Measurements from ENCODE around the gene SSTR1. TPM values are rescaled to one million over a fixed set of nuclear protein-coding genes. Genes with fewer than 3 reads are reported as not detected.

SSTR1 gene
- total RNA-seq, 6 donors from 2014 or later: under 0.01 to 14.4 (median 3.1) TPM

- H3K36me3 ChIP-seq: no peaks in the 10 kb centered on the region
- no peak for ATAC-seq (ENCODE audit: low FRiP score in 2 of 2)
- no peaks in the 10 kb centered on the region for H3K9me3 ChIP-seq
- no peak overlapping the region for H3K4me3 ChIP-seq
- no peaks in the 10 kb centered on the region for H3K27me3 ChIP-seq
- no peak overlapping the region for H3K27ac ChIP-seq
- no peaks in the 10 kb centered on the region for H3K4me1 ChIP-seq
- no peak for DNase-seq
- TF ChIP-seq POLR2AphosphoS5 (IDR thresholded peaks at IDR 0.05) (no peak), EP300 (IDR thresholded peaks at IDR 0.05) (no peak), CTCF (IDR thresholded peaks at IDR 0.05) (no peak), POLR2A (IDR thresholded peaks at IDR 0.05) (no peak)
Observed at GRCh38 chr14:38238878-38239277, 31.2 kb downstream of the SSTR1 start.

- ATAC-seq (ENCODE audit: low FRiP score in 2 of 2): no peak
- H3K36me3 ChIP-seq: no peaks in the 10 kb centered on the region
- TF ChIP-seq CTCF (IDR thresholded peaks at IDR 0.05) (no peak), POLR2AphosphoS5 (IDR thresholded peaks at IDR 0.05) (no peak), EP300 (IDR thresholded peaks at IDR 0.05) (no peak), POLR2A (IDR thresholded peaks at IDR 0.05) (no peak)
- H3K9me3 ChIP-seq: no peaks in the 10 kb centered on the region
- H3K27ac ChIP-seq: no peak overlapping the region
- DNase-seq: no peak
- no peaks in the 10 kb centered on the region for H3K4me1 ChIP-seq
- no peaks in the 10 kb centered on the region for H3K27me3 ChIP-seq
- H3K4me3 ChIP-seq: no peak overlapping the region
- 89 to 91% methylated on average over 1 of the region's 1 CpG for WGBS, 2 donors
Observed at GRCh38 chr14:38243696-38244240, 36.1 kb downstream of the SSTR1 start.

GRCh38 chr14:38248321-38249028, 40.8 kb downstream of the SSTR1 start:
- ATAC-seq (ENCODE audit: low FRiP score in 2 of 2) (no peak), DNase-seq (no peak)
- Histone ChIP-seq H3K36me3 (no peaks in the 10 kb centered on the region), H3K9me3 (no peaks in the 10 kb centered on the region), H3K27ac (peak overlapping the region in 1 of 4 donors; percentile 97), H3K4me3 (peak overlapping the region in 2 of 4 donors; percentile 51 to 61), H3K27me3 (no peaks in the 10 kb centered on the region), H3K4me1 (no peaks in the 10 kb centered on the region)
- 89 to 90% methylated on average over 3 of the region's 3 CpGs for WGBS, 2 donors
- peak in 1 of 6 experiments; percentile 8 for TF ChIP-seq CTCF (IDR thresholded peaks at IDR 0.05)
- no peak for TF ChIP-seq EP300 (IDR thresholded peaks at IDR 0.05)

- TF ChIP-seq CTCF (IDR thresholded peaks at IDR 0.05) (no peak), POLR2A (IDR thresholded peaks at IDR 0.05) (no peak), POLR2AphosphoS5 (IDR thresholded peaks at IDR 0.05) (no peak), EP300 (IDR thresholded peaks at IDR 0.05) (no peak)
- Histone ChIP-seq H3K9me3 (no peaks in the 10 kb centered on the region), H3K27me3 (peaks cover 0 to under 1% (median 0%) of the 10 kb centered on the region in 4 donors), H3K27ac (peak overlapping the region in 3 of 4 donors; percentile 5 to 97 (median 92)), H3K4me3 (peak overlapping the region in 3 of 4 donors; percentile 2 to 61 (median 51)), H3K36me3 (no peaks in the 10 kb centered on the region), H3K4me1 (peaks cover 0 to 5% (median under 1%) of the 10 kb centered on the region in 4 donors)
- ATAC-seq (ENCODE audit: low FRiP score in 2 of 2) (no peak), DNase-seq (no peak)
Observed at GRCh38 chr14:38250331-38250730, 42.6 kb downstream of the SSTR1 start.

Measured in upper lobe of left lung (tissue), 6 donors.